ENCODE measurements around the gene CAND2. TPM values are rescaled to one million over a fixed set of nuclear protein-coding genes. Genes with fewer than 3 reads are reported as not detected.

CAND2 gene
- total RNA-seq, result 1.1 and 1.7 TPM in 2 replicates

GRCh38 chr3:12796171-12797123 lies at the start of gene CAND2:
TSS of gene CAND2 (plus strand) at chr3:12796680. CDS start at chr3:12796721, 41 bp downstream.
- intact Hi-C loops (cut with micrococcal nuclease), result no loop called here

- intact Hi-C loops (cut with micrococcal nuclease), result no loop called here
Measured at GRCh38 chr3:12748477-12748876, 48.0 kb upstream of the CAND2 start.

DNA sequence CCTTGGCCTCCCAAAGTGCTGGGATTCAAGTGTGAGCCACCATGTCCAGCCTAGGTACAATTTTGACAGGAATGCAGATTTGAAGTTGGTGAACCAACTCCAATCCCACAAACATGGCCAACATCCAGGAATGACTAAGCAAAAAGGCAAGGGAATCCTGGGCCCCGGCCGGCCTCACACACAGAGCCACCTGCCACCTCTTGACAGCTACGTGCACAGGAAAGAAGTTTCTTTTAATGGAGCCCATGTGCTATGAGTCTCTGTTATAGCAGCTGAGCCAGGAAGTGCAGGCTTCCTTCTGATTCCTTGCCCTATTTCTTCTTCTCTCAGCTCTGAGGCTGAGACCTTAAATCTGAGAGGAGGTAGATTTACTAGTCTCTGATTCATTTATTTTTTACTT lies 46.3 kb upstream of the CAND2 start:
- intact Hi-C loops (cut with micrococcal nuclease), result no loop called here

- intact Hi-C loops (cut with micrococcal nuclease), result no loop called here
Measured at GRCh38 chr3:12750658-12751071, 45.8 kb upstream of the CAND2 start.

- intact Hi-C loops (cut with micrococcal nuclease), result no loop called here
Measured at GRCh38 chr3:12751571-12751970, 44.9 kb upstream of the CAND2 start.

DNA sequence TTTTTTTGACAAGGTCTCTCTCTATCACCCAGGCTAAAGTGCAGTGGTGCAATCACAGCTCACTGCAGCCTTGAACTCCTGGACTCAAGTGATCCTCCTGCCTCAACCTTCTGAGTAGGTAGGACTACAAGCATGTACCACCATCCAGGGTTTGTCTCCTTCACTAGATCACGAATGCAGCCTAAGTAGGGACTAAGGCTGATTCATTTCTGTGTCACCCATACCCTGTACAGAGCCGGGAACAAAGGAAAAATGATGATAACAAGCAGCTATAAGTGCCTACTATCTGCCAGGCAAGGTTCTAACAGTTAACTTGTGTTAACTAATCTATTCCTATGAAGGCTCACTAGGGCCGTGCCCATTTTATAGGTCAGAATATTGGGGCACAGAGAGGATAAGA lies 44.4 kb upstream of the CAND2 start:
- intact Hi-C loops (cut with micrococcal nuclease), result no loop called here

DNA sequence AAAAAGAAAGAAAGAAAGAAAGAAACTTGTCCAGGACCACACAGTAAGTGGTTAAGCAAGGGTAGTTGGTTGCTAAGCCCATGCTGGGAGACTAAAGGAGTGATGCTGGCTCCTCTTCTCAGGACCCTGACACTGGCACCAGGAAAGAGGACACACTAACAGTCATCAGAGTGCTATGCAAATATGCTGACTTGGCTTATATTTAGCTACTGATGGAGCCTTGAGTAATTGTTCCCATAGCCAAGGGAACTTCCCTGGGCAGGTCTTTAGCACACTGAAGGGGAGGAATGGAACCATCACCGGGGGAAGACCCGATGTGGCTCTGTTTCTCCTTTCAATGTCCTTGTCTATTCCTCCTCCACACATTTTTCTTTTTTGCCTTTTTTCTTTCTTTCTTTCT lies 43.7 kb upstream of the CAND2 start:
- intact Hi-C loops (cut with micrococcal nuclease), result no loop called here

GRCh38 chr3:12753275-12754028 lies 43.0 kb upstream of the CAND2 start:
- intact Hi-C loops (cut with micrococcal nuclease), result no loop called here

- intact Hi-C loops (cut with micrococcal nuclease), result no loop called here
Measured at GRCh38 chr3:12754313-12754712, 42.2 kb upstream of the CAND2 start.

DNA sequence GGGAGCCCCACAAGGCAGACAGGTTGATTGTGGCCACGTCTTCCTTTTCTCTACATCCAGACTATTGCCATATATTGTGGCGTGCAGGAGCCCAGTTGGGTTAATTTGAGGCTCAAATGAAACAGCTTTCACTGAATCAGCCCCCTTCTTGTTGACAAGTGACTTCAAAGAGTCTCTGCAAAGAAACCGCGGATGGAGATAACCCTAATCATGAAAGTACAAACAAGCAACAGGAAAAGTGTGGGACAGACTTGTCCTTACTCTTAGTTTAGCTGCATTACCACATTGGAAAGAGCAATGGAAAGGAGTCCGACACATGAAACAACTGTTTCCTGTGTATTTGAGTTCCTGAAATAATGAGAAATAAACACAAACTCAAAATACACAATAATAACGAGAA lies 40.7 kb upstream of the CAND2 start:
- intact Hi-C loops (cut with micrococcal nuclease), result no loop called here

DNA sequence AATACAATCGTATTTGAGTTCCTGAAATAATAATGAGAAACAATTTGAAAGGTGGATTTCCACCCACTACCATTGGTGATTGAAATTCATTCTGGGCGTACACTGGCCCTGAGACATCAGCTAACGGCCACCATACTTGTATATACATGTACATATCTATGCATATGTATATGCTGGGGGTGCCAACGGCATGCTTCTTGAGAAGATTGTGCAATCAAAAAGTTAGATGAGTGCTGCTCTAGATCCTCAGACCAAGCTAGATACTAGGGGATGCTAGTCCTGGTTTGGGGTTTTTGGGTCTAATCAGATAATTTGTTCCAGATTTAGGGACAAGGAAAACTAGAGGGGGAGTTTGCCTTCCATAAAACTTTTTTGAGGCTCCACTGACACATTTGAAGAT lies 40.3 kb upstream of the CAND2 start:
- intact Hi-C loops (cut with micrococcal nuclease), result no loop called here

GRCh38 chr3:12756635-12757034 lies 39.8 kb upstream of the CAND2 start:
- intact Hi-C loops (cut with micrococcal nuclease), result no loop called here

DNA sequence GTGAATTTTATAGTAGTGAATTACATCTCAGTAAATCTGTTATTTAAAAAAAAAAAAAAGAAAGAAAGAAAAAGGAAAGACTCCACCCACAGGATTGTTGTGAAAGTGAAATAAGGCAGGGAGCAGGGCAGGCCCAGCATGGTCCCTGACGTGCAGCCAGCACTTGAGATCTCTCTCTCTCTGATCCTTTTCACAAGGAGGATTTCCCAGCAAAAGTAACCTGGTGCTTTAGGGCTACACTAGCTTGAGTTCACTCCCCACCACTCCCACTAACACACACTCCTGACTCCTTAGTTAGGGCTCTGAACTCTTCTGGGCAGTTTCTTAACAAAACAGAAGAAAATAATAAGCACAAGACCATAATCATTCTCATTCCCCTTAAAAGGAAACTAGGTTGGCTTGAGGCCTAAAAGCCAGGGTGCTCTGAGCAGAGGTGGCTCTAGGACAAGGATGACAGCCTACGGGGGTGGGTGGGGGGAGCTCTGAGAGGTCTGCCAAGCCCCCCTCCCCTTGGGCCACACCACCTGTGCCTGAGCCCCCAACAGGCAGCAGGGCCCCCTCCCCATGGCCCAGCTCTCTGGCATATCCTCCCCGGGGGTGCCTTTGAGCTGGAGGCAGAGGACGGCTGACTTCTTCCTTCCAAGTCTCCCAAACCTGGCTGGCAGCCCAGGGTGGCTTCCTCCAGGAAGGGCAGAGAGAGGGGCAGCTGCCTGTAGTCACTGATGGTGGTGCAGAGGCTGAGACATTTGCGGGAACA lies 38.3 kb upstream of the CAND2 start:
- intact Hi-C loops (cut with micrococcal nuclease), result no loop called here

DNA sequence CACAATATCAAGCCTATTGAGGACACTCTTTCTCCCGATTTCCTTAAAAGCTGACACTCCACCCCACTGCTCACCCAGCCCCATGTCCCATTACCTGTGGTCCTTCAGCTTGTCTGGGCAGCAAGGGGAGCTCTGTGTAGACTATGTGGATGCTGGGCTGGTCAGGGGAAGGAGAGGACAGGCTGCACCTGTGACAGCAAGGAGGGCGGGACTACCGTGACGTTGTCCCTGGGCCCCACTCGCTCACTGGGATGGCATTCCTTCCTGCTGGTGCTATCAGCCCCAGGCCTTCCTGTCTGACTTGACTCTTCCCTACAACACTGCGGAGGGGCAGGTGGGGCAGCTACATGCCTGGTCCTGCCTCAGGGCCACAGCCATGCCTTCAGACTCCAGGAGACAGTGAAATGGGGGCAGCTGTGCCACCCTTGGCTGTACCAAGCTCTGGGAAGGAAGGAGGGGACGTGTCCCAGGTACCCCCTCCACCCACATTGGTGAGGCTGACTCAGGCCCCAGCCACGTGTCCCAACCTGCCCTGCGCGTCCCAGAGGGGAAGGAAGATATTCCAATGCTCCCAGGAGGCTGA lies 37.3 kb upstream of the CAND2 start, which contains the start of gene TMEM40:
TMEM40 (minus strand) TSS at position 163 of the 583 bp plus-strand sequence. CDS start 9,427 bp downstream, outside the sequence.
- intact Hi-C loops (cut with micrococcal nuclease), result no loop called here

DNA sequence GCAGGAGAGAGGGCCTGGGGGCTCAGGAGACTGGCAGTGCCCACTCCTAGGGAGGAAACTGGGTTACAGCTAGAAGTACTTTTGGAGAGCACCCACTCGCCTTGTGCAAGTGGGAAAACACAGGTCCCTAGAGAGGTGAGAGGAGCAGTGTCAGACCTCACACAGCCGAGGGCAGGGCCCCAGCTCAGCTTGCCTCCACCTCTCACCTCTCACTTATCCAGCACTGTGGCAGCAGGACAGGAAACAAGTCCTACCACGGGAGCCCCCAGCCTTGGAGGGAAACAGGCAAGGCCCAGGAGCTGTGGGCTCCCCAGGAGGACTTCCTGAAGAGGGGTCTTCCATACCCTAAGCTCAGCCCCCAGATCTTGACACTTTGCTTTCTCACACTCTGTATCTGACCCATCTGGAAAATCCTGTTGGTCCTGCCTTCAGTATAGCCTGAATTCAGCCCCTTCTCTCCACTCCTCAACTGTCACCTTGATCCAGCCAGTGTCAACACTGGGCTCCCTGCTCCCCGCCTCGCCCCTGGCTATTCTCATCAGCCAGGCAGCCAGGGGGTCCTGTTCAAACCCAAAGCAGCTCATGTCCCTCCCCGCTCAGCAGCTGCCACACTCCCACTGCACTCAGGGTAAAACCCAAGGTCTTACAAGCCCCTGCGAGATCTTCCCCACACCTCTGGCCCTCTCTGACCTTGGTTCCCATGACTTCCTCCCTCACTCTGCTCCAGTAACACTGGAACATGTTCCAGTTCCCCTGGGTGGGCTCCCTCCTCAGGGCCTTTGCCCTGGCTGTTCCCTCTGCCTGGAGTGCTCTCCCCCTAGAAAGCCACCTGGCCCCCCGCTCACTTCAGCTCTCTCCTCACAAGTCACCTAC lies 36.6 kb upstream of the CAND2 start:
- intact Hi-C loops (cut with micrococcal nuclease), result no loop called here

- intact Hi-C loops (cut with micrococcal nuclease), result no loop called here
Measured at GRCh38 chr3:12764171-12764776, 32.2 kb upstream of the CAND2 start.

DNA sequence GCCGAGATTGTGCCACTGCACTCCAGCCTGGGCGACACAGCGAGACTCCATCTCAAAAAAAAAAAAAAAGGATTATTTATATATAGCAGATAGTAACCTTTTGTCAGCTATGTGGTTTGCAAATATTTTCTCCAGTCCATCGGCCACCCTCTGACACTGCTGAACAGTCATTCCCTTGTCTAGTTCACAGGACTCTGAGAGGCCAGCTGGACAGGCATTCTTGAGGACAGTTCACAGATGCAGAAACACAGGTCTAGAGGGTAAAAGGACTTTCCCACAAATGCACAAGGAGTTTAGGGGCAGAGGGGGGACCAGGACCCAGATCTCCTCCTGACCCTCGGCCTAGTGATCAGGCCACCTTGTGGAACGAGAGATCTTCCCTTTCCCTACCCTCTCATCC lies 29.9 kb upstream of the CAND2 start:
- intact Hi-C loops (cut with micrococcal nuclease), result no loop called here

GRCh38 chr3:12768579-12769527 lies 27.6 kb upstream of the CAND2 start:
- intact Hi-C loops (cut with micrococcal nuclease), result no loop called here

DNA sequence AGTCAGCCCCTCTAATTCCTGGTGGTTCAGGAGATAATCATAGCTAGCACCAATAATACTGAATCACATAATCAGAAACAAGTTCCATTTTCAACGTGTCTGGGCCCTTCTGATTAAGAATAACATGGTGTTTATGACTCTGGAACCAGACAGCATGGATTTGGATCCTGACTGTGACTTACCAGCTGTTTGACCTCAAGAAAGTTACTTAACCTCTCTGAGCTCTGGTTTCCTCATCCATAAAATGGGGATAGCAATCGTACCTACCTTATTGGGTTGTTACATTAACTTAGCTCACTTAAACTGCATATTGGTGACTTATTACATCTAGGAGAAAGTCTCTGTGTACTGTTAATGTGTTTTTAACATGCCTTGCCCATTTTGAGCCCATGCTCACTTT lies 26.7 kb upstream of the CAND2 start:
- intact Hi-C loops (cut with micrococcal nuclease), result no loop called here

Data from T-helper 2 cell treated with Interferon-gamma antibody and Interleukin-4, amounts not matched to agents 100 ng/mL and 5 ng/mL, for 36 hours (primary cell).